Hepatocyte (in vitro differentiated cells): ENCODE data around the gene ACVR2A. TPM values are rescaled to one million over a fixed set of nuclear protein-coding genes. Genes with fewer than 3 reads are reported as not detected.

Source experiments
- DNase-seq: peaks from one replicate; pipeline ENCODE4 v3.0.0-alpha.2; 2016; ENCODE audit warnings: low spot score
- H2AFZ ChIP-seq: fragments of 200-600 bp; sonication (generic); 2 replicates; pipeline ENCODE4 v1.6.0; 2016; ENCODE audit warnings: antibody characterized with exemption, mild to moderate bottlenecking
- H3K27ac ChIP-seq: fragments of 200-600 bp; sonication (generic); 2 replicates; pipeline ENCODE4 v1.5.1; 2016; ENCODE audit warnings: mild to moderate bottlenecking
- H3K27me3 ChIP-seq: fragments of 200-600 bp; sonication (generic); 2 replicates; pipeline ENCODE4 v1.6.1; 2016
- H3K36me3 ChIP-seq: fragments of 200-600 bp; sonication (generic); replicated peaks from 2 replicates; pipeline ENCODE4 v1.5.1; 2016; ENCODE audit warnings: low read depth; ENCODE audit not compliant: insufficient read depth
- H3K4me1 ChIP-seq: fragments of 200-600 bp; sonication (generic); 2 replicates; pipeline ENCODE4 v1.5.1; 2016; ENCODE audit warnings: mild to moderate bottlenecking, moderate library complexity; ENCODE audit not compliant: insufficient read depth
- H3K4me2 ChIP-seq: fragments of 200-600 bp; sonication (generic); 2 replicates; pipeline ENCODE4 v1.6.0; 2016
- H3K4me3 ChIP-seq: fragments of 200-600 bp; sonication (generic); 2 replicates; pipeline ENCODE4 v1.5.1; 2016; ENCODE audit warnings: mild to moderate bottlenecking
- H3K79me2 ChIP-seq: fragments of 200-600 bp; sonication (generic); 2 replicates; pipeline ENCODE4 v1.6.0; 2017; ENCODE audit warnings: mild to moderate bottlenecking
- H3K9me2 ChIP-seq: fragments of 200-600 bp; sonication (generic); replicated peaks from 2 replicates; pipeline ENCODE4 v1.6.0; 2017; ENCODE audit warnings: mild to moderate bottlenecking; ENCODE audit not compliant: insufficient read depth
- H3K9me3 ChIP-seq: fragments of 200-600 bp; sonication (generic); 2 replicates; pipeline ENCODE4 v1.5.1; 2016; ENCODE audit warnings: low read depth, mild to moderate bottlenecking
- H4K20me1 ChIP-seq: fragments of 200-600 bp; sonication (generic); 2 replicates; pipeline ENCODE4 v1.6.0; 2016; ENCODE audit warnings: mild to moderate bottlenecking; ENCODE audit not compliant: insufficient read depth, poor library complexity, severe bottlenecking
- CTCF ChIP-seq: fragments of 200-600 bp; sonication (generic); IDR thresholded peaks from 2 replicates; pipeline ENCODE4 v1.5.1; 2016; ENCODE audit warnings: antibody characterized with exemption, mild to moderate bottlenecking; ENCODE audit not compliant: poor library complexity
- EZH2 ChIP-seq: fragments of 200-600 bp; sonication (generic); IDR thresholded peaks from 2 replicates; pipeline ENCODE4 v1.6.1; 2016; ENCODE audit warnings: antibody characterized with exemption, mild to moderate bottlenecking, borderline replicate concordance
- EZH2phosphoT487 ChIP-seq: fragments of 200-600 bp; sonication (generic); IDR thresholded peaks from one replicate; pipeline ENCODE4 v1.6.1; 2018; ENCODE audit warnings: antibody characterized with exemption, mild to moderate bottlenecking, low read depth, moderate library complexity; ENCODE audit not compliant: unreplicated experiment, severe bottlenecking
- WGBS: methylation state at CpG from one replicate; pipeline ENCODE4 v1.1.6; 2016; ENCODE audit warnings: low lambda C conversion rate; ENCODE audit errors: missing lambda C conversion rate; 5-methylcytosine and 5-hydroxymethylcytosine counted together
- polyA plus RNA-seq: library from polyadenylated mRNA; unstranded; fragments of >200 nt; fragmentation: Nextera tagmentation; extraction: Ambion mirVana; gene quantifications from 2 replicates; pipeline ENCODE4 v1.2.1, GENCODE V29; 2016
- total RNA-seq: library from RNA; depleted of rRNA; stranded (reverse); fragments of >200 nt; gene quantifications from 2 replicates; pipeline ENCODE4 v1.2.3, GENCODE V29; 2014

The ACVR2A gene
- total and polyA plus RNA-seq, 2 experiments from 2014 or later = 21.9 to 43.0 TPM

- Histone ChIP-seq H3K9me2 (no peaks in the 10 kb centered on the region), H3K4me3 (no peak overlapping the region), H3K79me2 (no peaks in the 10 kb centered on the region), H2AFZ (no peak overlapping the region), H3K27ac (no peak overlapping the region), H3K9me3 (no peaks in the 10 kb centered on the region), H4K20me1 (no peaks in the 10 kb centered on the region), H3K36me3 (no peaks in the 10 kb centered on the region), H3K27me3 (no peaks in the 10 kb centered on the region), H3K4me1 (no peaks in the 10 kb centered on the region), H3K4me2 (no peak overlapping the region)
- TF ChIP-seq EZH2phosphoT487 = no peak
- TF ChIP-seq CTCF = no peak
- TF ChIP-seq EZH2 = no peak
- 63% methylated on average over 4 of the region's 4 CpGs for WGBS
- no peak for DNase-seq
These were observed 36.3 kb upstream of the ACVR2A start for GRCh38 chr2:147808520-147808919.

GRCh38 chr2:147810883-147811765 is 33.7 kb upstream of the ACVR2A start:
- Histone ChIP-seq H3K27ac (no peak overlapping the region), H3K27me3 (no peaks in the 10 kb centered on the region), H3K9me2 (no peaks in the 10 kb centered on the region), H4K20me1 (no peaks in the 10 kb centered on the region), H3K4me1 (no peaks in the 10 kb centered on the region), H3K9me3 (no peaks in the 10 kb centered on the region), H2AFZ (no peak overlapping the region), H3K4me3 (no peak overlapping the region), H3K4me2 (no peak overlapping the region), H3K79me2 (no peaks in the 10 kb centered on the region), H3K36me3 (no peaks in the 10 kb centered on the region)
- no peak for TF ChIP-seq EZH2
- no peak for TF ChIP-seq CTCF
- TF ChIP-seq EZH2phosphoT487 = no peak
- no peak for DNase-seq

GRCh38 chr2:147818741-147819140 is 26.1 kb upstream of the ACVR2A start:
- no peaks in the 10 kb centered on the region for H3K9me2 ChIP-seq
- 90% methylated on average over 1 of the region's 1 CpG for WGBS
- H3K4me2 ChIP-seq = no peak overlapping the region
- no peaks in the 10 kb centered on the region for H3K27me3 ChIP-seq
- H3K4me1 ChIP-seq = no peaks in the 10 kb centered on the region
- TF ChIP-seq EZH2 (no peak), EZH2phosphoT487 (no peak)
- no peak overlapping the region for H3K27ac ChIP-seq
- H3K36me3 ChIP-seq = no peaks in the 10 kb centered on the region
- no peak overlapping the region for H2AFZ ChIP-seq
- H3K79me2 ChIP-seq = no peaks in the 10 kb centered on the region
- peak; percentile 29 for DNase-seq
- H3K9me3 ChIP-seq = no peaks in the 10 kb centered on the region
- no peaks in the 10 kb centered on the region for H4K20me1 ChIP-seq
- H3K4me3 ChIP-seq = no peak overlapping the region

GRCh38 chr2:147824620-147825019 is 20.2 kb upstream of the ACVR2A start:
- no peak for TF ChIP-seq CTCF
- TF ChIP-seq EZH2 = no peak
- no peak for TF ChIP-seq EZH2phosphoT487
- Histone ChIP-seq H3K9me3 (no peaks in the 10 kb centered on the region), H4K20me1 (no peaks in the 10 kb centered on the region), H3K27ac (no peak overlapping the region), H3K4me1 (no peaks in the 10 kb centered on the region), H3K9me2 (no peaks in the 10 kb centered on the region), H3K79me2 (no peaks in the 10 kb centered on the region), H3K36me3 (no peaks in the 10 kb centered on the region), H3K27me3 (no peaks in the 10 kb centered on the region), H3K4me2 (no peak overlapping the region), H3K4me3 (no peak overlapping the region), H2AFZ (no peak overlapping the region)
- no peak for DNase-seq
- WGBS = 71% methylated on average over 3 of the region's 3 CpGs
